Keratinocyte (primary cell): Measurements from ENCODE around the gene NNAT.

Experiments
- EZH2 ChIP-seq: IDR thresholded peaks from one replicate; pipeline ENCODE4 v1.6.1; 2012; ENCODE audit warnings: inconsistent platforms, mild to moderate bottlenecking, low read length, moderate library complexity
- TF ChIP-seq, protein P1 (sequence below), 3 experiments: IDR thresholded peaks in 1 of 3; conservative IDR thresholded peaks in 1 of 3; optimal IDR thresholded peaks in 1 of 3; 2 replicates in 2 of 3; 3 replicates in 1 of 3; pipeline versions ENCODE3 to v1.5.1; 2011; ENCODE audit warnings: low read length in 3 of 3, mild to moderate bottlenecking in 3 of 3, moderate library complexity in 2 of 3, control low read depth in 1 of 3, inconsistent platforms in 1 of 3; ENCODE audit not compliant: insufficient read depth in 2 of 3; ENCODE audit errors: extremely low read depth in 1 of 3

DNA sequence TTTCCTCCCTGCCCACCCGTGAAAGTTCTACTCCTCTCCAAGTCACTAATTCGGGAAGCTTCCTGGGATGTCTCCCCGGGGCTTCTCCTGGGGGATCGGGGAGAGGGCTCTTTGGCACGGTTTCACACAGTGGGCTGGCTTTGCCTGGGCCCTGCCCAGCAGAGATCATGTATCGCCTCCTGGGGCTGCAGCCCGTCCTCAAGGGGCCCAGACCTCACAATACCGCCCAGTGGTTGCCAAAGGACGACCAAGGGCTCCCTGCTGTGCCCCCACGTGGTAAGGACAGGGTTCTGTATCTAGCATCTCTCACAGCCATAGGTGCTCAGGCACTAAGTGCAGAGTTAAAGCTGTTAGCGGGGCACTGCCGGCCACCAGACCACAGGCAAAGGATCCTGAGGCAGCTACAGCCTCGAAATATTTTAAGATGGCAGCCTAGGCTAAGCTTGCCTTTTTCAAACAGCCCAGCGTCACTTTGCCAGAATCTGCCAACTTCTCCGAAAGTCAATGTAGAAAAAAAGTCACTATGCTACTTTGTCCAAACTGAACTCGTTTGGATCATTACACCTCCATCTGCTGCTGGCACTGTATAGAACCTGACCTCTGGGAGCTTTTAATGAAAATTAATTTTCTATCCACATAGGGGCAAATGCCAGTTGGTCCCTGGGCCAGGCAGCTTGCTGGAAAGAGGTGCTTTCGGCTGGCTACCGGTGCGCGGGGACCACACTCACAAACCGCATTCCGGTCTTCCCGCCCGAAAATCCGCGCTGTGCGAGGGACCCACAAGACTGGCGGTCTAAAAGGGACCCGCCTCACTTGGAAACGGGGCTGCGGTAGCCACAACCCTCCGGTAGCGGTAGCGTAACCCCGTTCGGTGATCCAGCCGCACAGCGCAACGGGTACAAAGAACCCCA, 1.3 kb upstream of the NNAT start:
- TF ChIP-seq, protein P1, sequence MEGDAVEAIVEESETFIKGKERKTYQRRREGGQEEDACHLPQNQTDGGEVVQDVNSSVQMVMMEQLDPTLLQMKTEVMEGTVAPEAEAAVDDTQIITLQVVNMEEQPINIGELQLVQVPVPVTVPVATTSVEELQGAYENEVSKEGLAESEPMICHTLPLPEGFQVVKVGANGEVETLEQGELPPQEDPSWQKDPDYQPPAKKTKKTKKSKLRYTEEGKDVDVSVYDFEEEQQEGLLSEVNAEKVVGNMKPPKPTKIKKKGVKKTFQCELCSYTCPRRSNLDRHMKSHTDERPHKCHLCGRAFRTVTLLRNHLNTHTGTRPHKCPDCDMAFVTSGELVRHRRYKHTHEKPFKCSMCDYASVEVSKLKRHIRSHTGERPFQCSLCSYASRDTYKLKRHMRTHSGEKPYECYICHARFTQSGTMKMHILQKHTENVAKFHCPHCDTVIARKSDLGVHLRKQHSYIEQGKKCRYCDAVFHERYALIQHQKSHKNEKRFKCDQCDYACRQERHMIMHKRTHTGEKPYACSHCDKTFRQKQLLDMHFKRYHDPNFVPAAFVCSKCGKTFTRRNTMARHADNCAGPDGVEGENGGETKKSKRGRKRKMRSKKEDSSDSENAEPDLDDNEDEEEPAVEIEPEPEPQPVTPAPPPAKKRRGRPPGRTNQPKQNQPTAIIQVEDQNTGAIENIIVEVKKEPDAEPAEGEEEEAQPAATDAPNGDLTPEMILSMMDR (optimal IDR thresholded peaks at IDR 0.05 in 1 of 3, IDR thresholded peaks at IDR 0.05 in 1 of 3, conservative IDR thresholded peaks at IDR 0.05 in 1 of 3; ENCODE audit: extremely low read depth in 1 of 3, insufficient read depth in 2 of 3, low read length in 3 of 3), result peak; percentile 8 to 16 (median 11)
- no peak for TF ChIP-seq EZH2
